GM12873 (cell line): ENCODE measurements around the gene CDS2.

Source experiments
- TF ChIP-seq, protein P1 (sequence below): IDR thresholded peaks from 2 replicates; pipeline ENCODE4 v1.5.1; 2012; ENCODE audit warnings: low read depth, mild to moderate bottlenecking, moderate library complexity, low read length, control low read depth; ENCODE audit not compliant: insufficient read depth; ENCODE audit errors: missing control alignments

Gene CDS2

GRCh38 chr20:5168651-5169396, 42.0 kb downstream of the CDS2 start:
- TF ChIP-seq, protein P1, sequence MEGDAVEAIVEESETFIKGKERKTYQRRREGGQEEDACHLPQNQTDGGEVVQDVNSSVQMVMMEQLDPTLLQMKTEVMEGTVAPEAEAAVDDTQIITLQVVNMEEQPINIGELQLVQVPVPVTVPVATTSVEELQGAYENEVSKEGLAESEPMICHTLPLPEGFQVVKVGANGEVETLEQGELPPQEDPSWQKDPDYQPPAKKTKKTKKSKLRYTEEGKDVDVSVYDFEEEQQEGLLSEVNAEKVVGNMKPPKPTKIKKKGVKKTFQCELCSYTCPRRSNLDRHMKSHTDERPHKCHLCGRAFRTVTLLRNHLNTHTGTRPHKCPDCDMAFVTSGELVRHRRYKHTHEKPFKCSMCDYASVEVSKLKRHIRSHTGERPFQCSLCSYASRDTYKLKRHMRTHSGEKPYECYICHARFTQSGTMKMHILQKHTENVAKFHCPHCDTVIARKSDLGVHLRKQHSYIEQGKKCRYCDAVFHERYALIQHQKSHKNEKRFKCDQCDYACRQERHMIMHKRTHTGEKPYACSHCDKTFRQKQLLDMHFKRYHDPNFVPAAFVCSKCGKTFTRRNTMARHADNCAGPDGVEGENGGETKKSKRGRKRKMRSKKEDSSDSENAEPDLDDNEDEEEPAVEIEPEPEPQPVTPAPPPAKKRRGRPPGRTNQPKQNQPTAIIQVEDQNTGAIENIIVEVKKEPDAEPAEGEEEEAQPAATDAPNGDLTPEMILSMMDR = no peak

DNA sequence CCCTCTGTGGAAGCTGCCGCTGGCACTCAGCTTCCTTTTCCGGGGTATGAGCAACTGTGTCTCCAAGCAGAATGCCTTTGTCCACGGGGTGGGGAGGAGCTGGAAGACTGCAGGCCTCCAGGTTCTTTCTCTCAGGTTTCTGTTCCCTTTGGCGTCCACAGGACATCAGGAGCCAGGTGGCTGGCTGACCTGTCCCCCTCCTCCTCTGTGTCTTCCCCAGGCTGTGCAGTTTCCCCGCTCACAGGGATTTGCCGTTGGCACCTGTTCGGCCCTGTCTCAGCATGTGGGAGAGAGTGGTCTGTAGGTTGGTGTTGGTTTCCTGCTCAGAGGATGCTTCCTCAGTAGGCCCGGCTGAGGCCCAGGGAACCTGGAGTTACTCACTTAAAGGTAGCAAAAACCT, 43.5 kb downstream of the CDS2 start:
- TF ChIP-seq, protein P1 = no peak

DNA sequence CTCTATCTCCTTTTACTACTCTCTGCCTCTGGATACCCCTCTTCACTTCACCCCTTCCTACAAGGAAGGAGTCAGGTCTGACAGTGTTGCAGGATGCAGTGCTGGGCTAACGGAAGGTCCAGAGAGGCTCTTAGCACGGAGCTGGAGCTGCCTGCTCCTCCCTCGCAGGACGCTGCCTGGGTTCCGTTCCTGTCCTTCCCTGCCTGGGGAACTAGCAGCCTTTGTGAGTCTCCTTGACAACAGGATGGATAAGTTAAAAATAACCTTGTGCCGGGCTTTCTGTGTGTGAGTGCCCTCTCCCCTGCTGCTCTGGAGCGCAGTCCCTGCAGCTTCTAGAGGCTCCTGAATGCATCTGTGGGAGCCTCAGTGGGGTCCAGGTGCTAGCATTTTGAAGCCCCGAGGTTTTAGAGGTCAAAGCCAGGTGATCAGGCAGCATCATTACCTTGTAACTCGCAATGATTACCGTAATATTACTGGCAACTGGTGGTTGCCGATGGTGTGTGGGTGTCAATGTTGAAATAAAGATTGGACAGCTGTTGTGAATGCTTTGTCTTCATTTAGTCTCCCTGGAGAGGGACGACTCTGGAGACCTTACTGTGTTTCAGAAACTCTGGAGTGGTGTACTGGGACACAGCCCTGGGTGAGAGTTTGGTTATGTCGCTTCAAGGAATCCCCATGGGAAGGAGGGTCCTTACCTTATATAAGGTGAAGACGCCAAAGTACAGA, 44.4 kb downstream of the CDS2 start:
- TF ChIP-seq, protein P1 = no peak

DNA sequence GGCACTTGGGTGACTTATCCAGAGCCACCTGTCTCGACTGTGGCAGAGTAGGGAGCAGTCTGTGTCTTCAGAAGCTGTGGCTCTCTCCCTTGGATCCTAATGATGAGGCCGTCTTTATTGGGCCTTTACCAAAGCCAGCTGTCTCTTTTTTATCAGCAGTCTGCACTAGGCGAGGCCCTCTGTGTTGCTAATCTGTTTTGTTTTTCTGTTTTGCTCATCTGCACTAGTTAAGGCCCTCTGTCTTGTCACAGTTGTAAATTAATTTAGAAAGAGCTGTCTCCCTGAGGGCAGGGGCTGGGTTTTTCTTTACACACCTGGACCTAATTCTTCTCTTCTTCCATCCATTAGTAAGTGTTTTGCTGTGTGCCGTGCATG, 45.0 kb downstream of the CDS2 start:
- TF ChIP-seq, protein P1 = no peak

DNA sequence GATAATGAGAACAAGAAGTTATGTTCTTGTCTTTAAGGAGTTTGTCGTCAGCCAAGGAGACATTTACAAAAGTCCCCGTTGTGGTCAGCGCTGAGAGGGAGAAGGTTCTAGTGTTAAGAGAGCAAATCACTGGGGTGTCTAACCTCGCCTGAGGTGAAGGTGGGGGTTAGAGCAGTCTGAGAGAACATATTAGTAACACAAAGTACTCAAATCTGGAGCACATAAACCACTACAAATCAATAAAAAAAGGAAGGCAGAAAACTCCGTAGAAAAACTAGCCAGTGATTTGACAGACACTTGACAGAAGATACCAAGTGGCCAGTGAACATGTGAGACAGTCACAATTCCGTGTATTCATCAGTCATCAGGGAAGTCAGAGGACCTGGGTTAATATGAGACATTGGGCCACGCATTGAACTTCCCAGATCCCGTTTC, 45.4 kb downstream of the CDS2 start:
- TF ChIP-seq, protein P1 = no peak

DNA sequence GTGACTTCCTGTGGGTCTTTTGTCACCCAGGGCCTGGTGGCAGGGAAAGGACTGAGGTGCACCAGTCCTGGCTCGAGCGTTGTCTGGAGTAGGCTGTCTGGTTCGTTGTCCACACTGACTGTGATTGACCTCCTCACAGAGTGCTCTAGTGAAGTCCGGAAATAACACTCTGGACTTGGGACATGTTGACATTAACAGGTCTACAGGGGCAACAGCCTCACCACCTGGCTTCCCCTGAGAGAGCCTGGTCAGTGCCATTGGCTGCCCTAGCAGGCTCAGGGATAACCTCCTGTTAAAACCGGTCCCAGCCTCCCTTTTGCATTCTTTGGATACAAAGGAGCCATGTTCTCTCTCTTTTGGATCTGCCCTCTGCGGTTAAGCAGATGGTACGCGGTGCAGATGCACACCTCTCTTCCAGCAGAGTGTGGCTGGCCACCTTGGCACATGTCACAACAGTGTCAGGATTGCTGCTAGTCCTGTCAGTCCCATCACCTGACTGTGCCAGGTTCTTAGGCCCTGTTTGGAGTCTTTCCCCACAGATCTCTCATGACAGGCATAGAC, 46.2 kb downstream of the CDS2 start:
- TF ChIP-seq, protein P1 = no peak

- TF ChIP-seq, protein P1 = no peak
Observed at GRCh38 chr20:5173751-5174150, 46.9 kb downstream of the CDS2 start.
